GM21529 (cell line): ENCODE measurements around the gene CST6.

Experiments
- ATAC-seq: cut with Tn5 transposase; IDR thresholded peaks from one replicate; pipeline ENCODE4 v1.9.1; 2021; ENCODE audit not compliant: unreplicated experiment

The CST6 gene

DNA sequence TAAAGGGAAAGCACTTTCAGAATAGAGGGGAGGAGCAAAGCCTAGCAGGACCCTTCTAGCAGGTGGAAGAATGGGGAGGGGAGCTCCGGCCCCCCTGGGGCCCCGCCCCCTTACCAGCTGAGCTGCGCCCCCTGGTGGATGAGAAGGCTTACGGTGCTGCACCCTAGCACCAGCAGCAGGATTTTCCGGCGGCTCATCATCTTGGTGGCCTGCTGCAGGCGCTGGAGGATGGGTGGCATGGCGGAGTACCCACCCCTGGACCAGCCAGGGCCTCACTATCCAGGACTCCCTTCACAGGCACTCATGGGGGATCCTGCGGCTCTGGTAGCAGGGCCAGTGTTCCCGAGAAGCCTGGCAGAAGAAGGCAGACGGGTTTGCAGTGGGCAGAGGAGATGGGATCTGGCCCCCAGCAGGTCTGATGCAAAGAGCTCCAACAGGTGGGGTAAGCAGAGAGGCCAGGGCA is 33.4 kb downstream of the CST6 start:
- ATAC-seq: peak; percentile 76

DNA sequence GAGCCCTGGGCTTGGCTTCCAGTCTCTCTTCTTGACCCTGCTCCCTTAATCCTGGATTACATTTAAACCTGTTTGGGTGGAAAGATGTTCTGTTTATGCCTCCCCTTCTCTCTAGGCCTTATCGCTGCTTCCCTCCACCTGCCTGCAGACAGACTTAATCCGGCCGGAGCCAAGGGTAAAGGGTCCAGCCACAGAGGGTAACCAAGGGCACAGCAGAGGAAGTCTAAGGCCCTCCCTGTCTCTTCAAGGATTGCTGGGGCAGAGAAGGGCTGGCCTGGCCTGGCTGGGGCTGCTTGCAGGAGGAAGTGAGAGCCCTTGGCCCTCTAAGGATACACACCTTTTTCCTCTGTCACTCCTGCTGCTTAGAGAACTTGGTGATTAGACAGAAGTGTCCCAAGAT is 35.1 kb downstream of the CST6 start:
- ATAC-seq: no peak

DNA sequence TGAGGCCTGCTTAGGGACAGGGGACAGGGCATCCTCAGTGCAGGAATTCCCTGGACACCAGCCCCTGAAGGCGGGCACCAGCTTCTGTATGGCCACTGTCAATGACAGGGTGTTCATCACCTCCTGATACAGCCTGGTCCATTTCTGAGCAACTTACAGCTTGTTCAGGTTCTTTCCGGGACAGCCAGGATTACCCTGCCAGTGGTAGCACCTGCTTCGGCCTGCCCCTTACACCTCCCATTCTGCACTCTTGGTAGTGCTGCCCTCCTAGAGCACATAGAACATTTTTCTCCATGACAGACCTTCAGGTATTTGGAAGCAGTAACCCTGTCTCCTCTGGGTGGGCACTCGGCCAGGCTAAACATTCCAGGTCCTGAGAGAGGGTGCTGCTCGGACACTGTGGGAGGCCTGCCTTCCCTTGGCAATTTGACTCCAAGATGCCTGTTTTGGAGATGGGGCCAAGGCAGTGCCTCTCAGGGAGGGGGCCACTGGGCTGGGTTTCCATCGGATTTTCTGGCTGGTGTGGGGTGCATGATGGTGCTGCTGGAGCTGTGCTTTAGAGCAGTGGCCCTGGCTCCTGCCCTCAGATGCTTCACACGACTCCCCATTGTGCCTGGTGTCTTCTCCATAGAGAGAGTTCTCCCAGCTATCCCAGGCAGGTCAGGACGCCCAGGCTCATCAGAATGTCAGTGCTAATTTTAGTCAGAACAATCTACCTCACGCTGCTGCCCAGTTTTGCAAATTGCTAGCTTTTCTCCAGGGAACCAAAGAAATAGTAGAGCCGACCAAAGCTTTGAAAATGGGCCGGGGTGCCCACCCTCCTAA is 35.9 kb downstream of the CST6 start:
- no peak for ATAC-seq

DNA sequence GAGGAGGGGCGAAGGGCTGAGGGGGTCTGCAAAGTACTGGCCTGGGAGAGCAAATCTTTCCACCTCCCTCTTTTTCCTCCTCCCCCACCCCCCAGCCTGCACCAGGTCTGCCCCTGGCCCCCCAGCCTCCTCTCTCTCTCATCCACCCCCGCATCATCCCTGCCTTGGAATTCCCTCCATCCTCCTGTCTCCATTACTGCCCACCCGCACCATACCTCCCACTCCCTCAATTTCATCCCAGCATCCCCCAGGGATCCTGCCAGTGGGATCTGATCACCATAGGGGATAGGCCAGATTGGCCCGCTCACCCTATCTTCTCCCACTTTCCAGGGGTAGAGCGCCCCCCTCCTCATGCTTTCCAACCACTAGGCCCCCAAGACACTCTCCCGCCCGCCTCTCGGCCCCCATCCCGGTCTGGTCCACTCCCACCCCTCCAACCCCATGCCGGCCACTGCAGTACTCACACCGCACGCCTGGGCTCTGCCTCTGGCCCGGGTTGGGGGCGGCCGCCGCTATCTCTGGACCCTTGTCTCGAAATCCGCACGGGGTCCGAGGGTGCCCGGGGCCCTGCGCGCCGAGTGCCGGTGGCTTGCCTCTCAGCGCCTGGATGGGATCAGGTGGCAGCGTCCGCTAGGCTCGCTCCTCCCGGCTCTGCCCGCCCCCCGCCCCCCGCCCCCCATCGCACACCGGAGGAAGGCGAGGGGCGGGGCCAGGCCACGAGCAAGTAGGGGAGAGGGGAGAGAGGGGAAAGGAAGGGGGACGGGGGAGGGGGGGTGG is 36.9 kb downstream of the CST6 start, which contains the start of gene GAL3ST3:
GAL3ST3 (minus strand) TSS at position 615 of the 777 bp plus-strand sequence. CDS start 3,746 bp downstream, outside the sequence.
- no peak for ATAC-seq

- no peak for ATAC-seq
These were observed 38.9 kb downstream of the CST6 start for GRCh38 chr11:66050581-66051231.

DNA sequence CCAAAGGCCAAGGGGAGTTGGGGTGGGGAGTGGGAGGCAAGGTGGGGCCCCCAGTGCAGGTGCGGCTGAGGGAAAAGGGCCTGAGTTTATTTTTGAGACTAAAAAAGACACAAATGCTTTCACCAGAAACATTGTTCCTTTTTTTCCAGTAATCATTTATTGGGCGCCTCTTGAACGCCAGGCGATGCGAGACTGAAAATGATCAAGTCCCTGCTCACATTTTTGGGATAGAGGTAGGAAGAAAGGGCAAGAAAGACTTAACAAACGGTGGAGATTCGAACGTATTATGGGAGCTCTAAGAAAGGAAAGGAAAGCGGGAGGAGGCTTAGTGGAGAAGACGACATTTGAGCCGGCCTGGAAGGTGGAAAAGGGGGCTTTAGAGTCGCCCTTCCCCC is 39.6 kb downstream of the CST6 start:
- no peak for ATAC-seq

GRCh38 chr11:66051766-66052663 is 40.2 kb downstream of the CST6 start, which contains the start of gene SF3B2:
Gene SF3B2, plus strand, starts transcription at chr11:66052364. Its CDS starts 21 bp downstream, at chr11:66052385.
- ATAC-seq: peak; percentile 92

DNA sequence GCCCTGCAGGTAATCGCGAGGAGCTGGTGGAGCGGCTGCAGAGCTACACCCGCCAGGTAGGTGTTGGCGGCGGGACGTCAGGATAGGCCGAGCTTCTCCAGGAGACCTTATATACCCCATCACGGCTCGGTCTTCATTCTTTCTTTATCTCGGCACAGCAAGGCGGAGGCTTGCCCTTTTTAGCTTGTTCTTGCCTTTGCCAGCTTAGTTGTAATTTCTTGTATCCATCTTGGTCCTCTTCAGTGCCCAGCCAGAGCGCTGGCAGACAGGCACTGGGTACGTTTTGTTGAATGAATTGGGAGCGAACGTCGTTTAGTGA is 40.8 kb downstream of the CST6 start:
- no peak for ATAC-seq

- no peak for ATAC-seq
These were observed 43.2 kb downstream of the CST6 start for GRCh38 chr11:66055021-66055420.

DNA sequence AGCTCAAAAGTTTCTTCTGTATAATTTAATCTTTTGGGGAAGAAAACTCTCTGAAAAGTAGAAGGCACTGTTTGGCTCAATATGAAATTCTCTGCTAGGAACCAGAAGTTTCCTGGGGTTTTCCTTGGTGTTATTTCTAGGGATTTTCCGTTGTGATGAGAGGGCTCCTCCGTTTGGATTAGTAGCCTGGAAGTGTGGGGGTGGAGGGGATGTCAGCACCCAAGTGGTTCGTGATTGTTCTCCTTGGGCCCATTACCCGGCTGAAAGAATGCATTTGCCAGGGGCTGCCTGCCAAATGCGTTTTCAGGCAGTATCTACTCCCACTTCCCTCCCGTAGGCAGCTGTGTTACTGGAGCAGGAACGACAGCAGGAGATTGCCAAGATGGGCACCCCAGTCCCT is 44.7 kb downstream of the CST6 start:
- no peak for ATAC-seq

GRCh38 chr11:66059966-66060680 is 48.3 kb downstream of the CST6 start:
- no peak for ATAC-seq

DNA sequence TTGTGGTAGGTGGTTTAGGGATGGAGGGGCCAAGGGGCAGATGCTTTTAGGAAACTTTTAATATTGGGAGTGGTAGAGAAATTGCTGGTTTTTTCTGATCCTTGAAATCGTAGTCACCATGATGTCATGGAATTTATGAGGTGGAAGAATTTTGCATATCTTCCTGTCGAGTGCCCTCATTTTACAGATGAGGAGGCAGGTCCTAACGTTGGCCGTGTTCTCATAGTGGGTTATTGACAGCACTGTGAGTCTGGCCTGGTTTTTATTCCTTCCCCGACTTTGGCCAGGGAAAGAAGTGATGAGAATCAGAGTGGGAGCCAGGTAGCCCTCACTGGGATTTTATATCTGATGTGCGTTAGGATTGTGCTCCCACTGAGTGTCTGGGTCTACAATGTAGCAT is 49.5 kb downstream of the CST6 start:
- no peak for ATAC-seq

DNA sequence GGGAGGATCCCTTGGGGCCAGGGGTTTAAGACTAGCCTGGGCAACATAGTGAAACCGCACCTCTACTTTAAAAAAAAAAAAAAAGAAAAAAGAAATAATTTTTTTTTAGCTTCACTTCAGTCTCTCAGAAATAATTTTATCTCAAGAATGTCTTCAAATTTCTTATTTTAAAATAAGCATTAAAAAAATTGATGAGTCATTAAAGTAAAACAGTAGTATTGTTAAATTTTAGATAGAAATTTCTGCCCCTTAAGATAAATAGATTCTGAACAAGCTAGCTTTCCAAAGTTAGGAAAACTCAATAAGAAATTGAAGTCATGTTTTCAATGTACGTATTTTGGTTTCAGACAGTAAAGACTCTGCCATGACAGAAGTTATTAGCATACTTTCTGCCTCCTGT is 50.6 kb downstream of the CST6 start:
- ATAC-seq: no peak
